OCI-LY1 (cell line): ENCODE results near the gene WDR44.

Source experiments
- H2AFZ ChIP-seq: fragments of 200-600 bp; sonication (generic), shearing (Covaris generic); 2 replicates; pipeline ENCODE4 v1.6.0; 2014; ENCODE audit warnings: antibody characterized with exemption, mild to moderate bottlenecking, low read length
- H3F3A ChIP-seq: fragments of 200-600 bp; sonication (generic), shearing (Covaris generic); 2 replicates; pipeline ENCODE4 v1.6.0; 2014; ENCODE audit warnings: mild to moderate bottlenecking, antibody characterized with exemption, low read length, moderate library complexity; ENCODE audit not compliant: insufficient read depth
- H3K27ac ChIP-seq: fragments of 200-600 bp; sonication (generic); 2 replicates; pipeline ENCODE4 v1.5.1; 2014; ENCODE audit warnings: low read length, mixed run types, mild to moderate bottlenecking, low read depth; ENCODE audit not compliant: poor library complexity, severe bottlenecking
- H3K27me3 ChIP-seq: fragments of 200-600 bp; sonication (generic); 2 replicates; pipeline ENCODE4 v1.6.0; 2014; ENCODE audit warnings: antibody characterized with exemption, mild to moderate bottlenecking, low read length, moderate library complexity; ENCODE audit not compliant: insufficient read depth
- H3K36me3 ChIP-seq: fragments of 200-600 bp; sonication (generic); 2 replicates; pipeline ENCODE4 v1.6.1; 2014; ENCODE audit warnings: mild to moderate bottlenecking, antibody characterized with exemption, low read length, moderate library complexity, mixed read lengths; ENCODE audit not compliant: insufficient read depth
- H3K4me1 ChIP-seq: fragments of 200-600 bp; sonication (generic); 2 replicates; pipeline ENCODE4 v1.5.1; 2014; ENCODE audit warnings: mild to moderate bottlenecking, low read length, moderate library complexity; ENCODE audit not compliant: insufficient read depth, severe bottlenecking
- H3K4me2 ChIP-seq: fragments of 200-600 bp; sonication (generic), shearing (Covaris generic); 2 replicates; pipeline ENCODE4 v1.6.1; 2014; ENCODE audit warnings: low read length
- H3K4me3 ChIP-seq: fragments of 200-600 bp; sonication (generic); 2 replicates; pipeline ENCODE4 v1.5.1; 2014; ENCODE audit warnings: low read length, low read depth, mild to moderate bottlenecking, mixed read lengths; ENCODE audit not compliant: poor library complexity, severe bottlenecking
- H3K79me2 ChIP-seq: fragments of 200-600 bp; shearing (Covaris generic); 2 replicates; pipeline ENCODE4 v1.6.1; 2016; ENCODE audit warnings: mixed run types, low read length, mixed read lengths; ENCODE audit not compliant: insufficient read depth
- H3K9ac ChIP-seq: fragments of 200-600 bp; sonication (generic), shearing (Covaris generic); 2 replicates; pipeline ENCODE4 v1.6.1; 2014; ENCODE audit warnings: mild to moderate bottlenecking, low read length, mixed read lengths
- H3K9me2 ChIP-seq: fragments of 200-600 bp; sonication (generic), shearing (Covaris generic); 2 replicates; pipeline ENCODE4 v1.6.1; 2014; ENCODE audit warnings: low read depth, mild to moderate bottlenecking, low read length, mixed read lengths
- H3K9me3 ChIP-seq: fragments of 200-600 bp; shearing (Covaris generic); 2 replicates; pipeline ENCODE4 v1.6.1; 2014; ENCODE audit warnings: low read length, mixed read lengths
- H4K20me1 ChIP-seq: fragments of 200-600 bp; sonication (generic), shearing (Covaris generic); 2 replicates; pipeline ENCODE4 v1.6.0; 2016; ENCODE audit warnings: mild to moderate bottlenecking, low read length; ENCODE audit not compliant: insufficient read depth
- EZH2 ChIP-seq: fragments of 200-600 bp; sonication (generic), shearing (Covaris generic); IDR thresholded peaks from 2 replicates; pipeline ENCODE4 v1.8.0; 2017; ENCODE audit warnings: borderline replicate concordance, mixed run types, mild to moderate bottlenecking, antibody characterized with exemption, low read length, moderate library complexity, mixed read lengths
- TF ChIP-seq, protein P1 (sequence below): fragments of 200-600 bp; sonication (generic), shearing (Covaris generic); IDR thresholded peaks from 2 replicates; pipeline ENCODE4 v1.5.1; 2017; ENCODE audit warnings: mild to moderate bottlenecking, antibody characterized with exemption, low read length, moderate library complexity, mixed read lengths

WDR44 gene

DNA sequence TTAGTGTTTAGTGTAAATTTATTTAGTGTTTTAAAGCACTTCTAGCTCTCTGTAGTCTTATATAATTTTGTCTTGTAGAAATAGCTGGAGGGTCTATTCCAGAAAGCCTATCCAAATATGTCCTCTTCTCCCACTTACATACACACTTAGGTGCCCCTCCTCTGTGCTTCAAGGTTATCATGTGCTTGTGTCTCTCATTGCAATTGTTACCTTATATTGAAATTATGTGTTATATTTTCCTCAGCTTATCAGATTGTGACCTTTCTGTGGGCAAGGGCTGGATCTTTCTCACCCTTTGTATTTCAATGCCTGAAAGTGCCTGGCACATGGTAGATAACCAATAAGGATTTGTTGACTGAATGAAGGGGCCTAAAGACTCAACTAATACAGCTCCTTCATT lies 18.4 kb downstream of the WDR44 start:
- no peak overlapping the region for H3K4me3 ChIP-seq
- H3K4me1 ChIP-seq: peaks cover 9% of the 10 kb centered on the region
- no peak overlapping the region for H3K9ac ChIP-seq
- H4K20me1 ChIP-seq: no peaks in the 10 kb centered on the region
- no peaks in the 10 kb centered on the region for H3K27me3 ChIP-seq
- no peaks in the 10 kb centered on the region for H3K9me2 ChIP-seq
- no peaks in the 10 kb centered on the region for H3F3A ChIP-seq
- no peak overlapping the region for H2AFZ ChIP-seq
- TF ChIP-seq EZH2: no peak
- TF ChIP-seq, protein P1, sequence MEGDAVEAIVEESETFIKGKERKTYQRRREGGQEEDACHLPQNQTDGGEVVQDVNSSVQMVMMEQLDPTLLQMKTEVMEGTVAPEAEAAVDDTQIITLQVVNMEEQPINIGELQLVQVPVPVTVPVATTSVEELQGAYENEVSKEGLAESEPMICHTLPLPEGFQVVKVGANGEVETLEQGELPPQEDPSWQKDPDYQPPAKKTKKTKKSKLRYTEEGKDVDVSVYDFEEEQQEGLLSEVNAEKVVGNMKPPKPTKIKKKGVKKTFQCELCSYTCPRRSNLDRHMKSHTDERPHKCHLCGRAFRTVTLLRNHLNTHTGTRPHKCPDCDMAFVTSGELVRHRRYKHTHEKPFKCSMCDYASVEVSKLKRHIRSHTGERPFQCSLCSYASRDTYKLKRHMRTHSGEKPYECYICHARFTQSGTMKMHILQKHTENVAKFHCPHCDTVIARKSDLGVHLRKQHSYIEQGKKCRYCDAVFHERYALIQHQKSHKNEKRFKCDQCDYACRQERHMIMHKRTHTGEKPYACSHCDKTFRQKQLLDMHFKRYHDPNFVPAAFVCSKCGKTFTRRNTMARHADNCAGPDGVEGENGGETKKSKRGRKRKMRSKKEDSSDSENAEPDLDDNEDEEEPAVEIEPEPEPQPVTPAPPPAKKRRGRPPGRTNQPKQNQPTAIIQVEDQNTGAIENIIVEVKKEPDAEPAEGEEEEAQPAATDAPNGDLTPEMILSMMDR: no peak
- no peak overlapping the region for H3K4me2 ChIP-seq
- no peak overlapping the region for H3K27ac ChIP-seq
- no peaks in the 10 kb centered on the region for H3K36me3 ChIP-seq
- H3K79me2 ChIP-seq: no peaks in the 10 kb centered on the region
- H3K9me3 ChIP-seq: no peaks in the 10 kb centered on the region

DNA sequence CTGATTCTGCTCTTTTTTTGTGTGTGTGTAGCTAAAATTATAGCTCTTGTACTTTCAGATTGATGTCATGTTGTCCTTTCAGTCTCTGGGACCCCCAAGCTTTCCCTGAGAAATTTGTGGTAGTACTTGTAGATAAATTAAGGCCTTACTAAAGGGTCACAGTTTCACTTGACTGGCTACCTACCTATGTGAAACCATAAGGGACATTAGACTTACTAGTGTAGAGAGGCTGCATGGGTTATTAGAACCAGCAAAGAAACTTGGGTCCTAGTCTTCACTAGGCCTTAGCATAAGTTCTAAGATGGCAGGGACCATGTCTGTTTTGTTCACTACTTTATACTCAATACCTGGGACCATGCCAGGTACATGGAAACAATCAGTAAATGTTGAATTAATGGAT lies 21.4 kb downstream of the WDR44 start:
- Histone ChIP-seq H3F3A (no peaks in the 10 kb centered on the region), H4K20me1 (no peaks in the 10 kb centered on the region), H3K36me3 (no peaks in the 10 kb centered on the region), H3K27ac (no peak overlapping the region), H3K4me1 (no peaks in the 10 kb centered on the region), H3K9me3 (no peaks in the 10 kb centered on the region), H3K79me2 (no peaks in the 10 kb centered on the region), H3K4me2 (no peak overlapping the region), H3K4me3 (no peak overlapping the region), H3K27me3 (no peaks in the 10 kb centered on the region), H2AFZ (no peak overlapping the region), H3K9ac (no peak overlapping the region), H3K9me2 (no peaks in the 10 kb centered on the region)
- TF ChIP-seq EZH2: no peak
- TF ChIP-seq, protein P1: no peak

DNA sequence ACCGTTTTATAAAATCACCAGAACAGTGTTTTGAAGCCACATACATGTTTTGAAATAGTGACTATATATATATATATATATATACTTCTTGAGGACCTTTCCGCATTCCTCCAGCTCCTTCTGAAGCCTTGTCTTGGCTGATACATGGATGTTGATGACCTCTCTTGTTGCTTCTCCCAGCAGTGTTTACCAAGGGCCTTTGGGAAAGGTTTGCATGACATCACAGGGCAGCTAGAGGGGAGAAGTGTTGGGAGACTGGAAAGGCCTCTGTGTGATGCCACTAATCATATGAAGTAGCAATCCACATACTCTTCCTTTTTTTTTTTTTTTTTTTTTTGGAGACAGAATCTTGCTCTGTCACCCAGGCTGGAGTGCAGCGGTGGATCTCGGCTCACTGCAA lies 22.5 kb downstream of the WDR44 start:
- Histone ChIP-seq H3K9me3 (no peaks in the 10 kb centered on the region), H3K9ac (no peak overlapping the region), H3K79me2 (no peaks in the 10 kb centered on the region), H3K4me3 (no peak overlapping the region), H2AFZ (no peak overlapping the region), H3K27me3 (no peaks in the 10 kb centered on the region), H3K4me1 (no peaks in the 10 kb centered on the region), H4K20me1 (no peaks in the 10 kb centered on the region), H3K27ac (no peak overlapping the region), H3K9me2 (no peaks in the 10 kb centered on the region), H3F3A (no peaks in the 10 kb centered on the region), H3K36me3 (no peaks in the 10 kb centered on the region), H3K4me2 (no peak overlapping the region)
- no peak for TF ChIP-seq EZH2
- TF ChIP-seq, protein P1: no peak
